ENCODE results near the gene KRT33B. TPM values are rescaled to one million over a fixed set of nuclear protein-coding genes. Genes with fewer than 3 reads are reported as not detected.
"Not testable (repeated sequence)": the region's sequence is repeated elsewhere in the genome, so short reads cannot be mapped to it uniquely, and the experiment has no call there.

The KRT33B gene
- total RNA-seq, 1 experiment from 2014 or later: not detected

GRCh38 chr17:41396996-41397660 is 27.5 kb upstream of the KRT33B start, which contains the start of gene KRT31:
KRT31 (minus strand) TSS chr17:41397608; CDS start chr17:41397539, 69 bp downstream.
- POLR2A ChIA-PET: no interaction called here
- Mint-ChIP-seq H3K9me3 (ENCODE audit: unreplicated experiment) (no peaks in the 10 kb centered on the region), H3K27ac (ENCODE audit: unreplicated experiment) (no peak within 1 kb of the TSS), H3K36me3 (ENCODE audit: insufficient read depth, unreplicated experiment) (no peaks in the 10 kb centered on the region), H3K4me1 (ENCODE audit: low read depth, unreplicated experiment) (no peaks in the 10 kb centered on the region), H3K27me3 (ENCODE audit: insufficient read depth, unreplicated experiment) (no peaks in the 10 kb centered on the region), H3K4me3 (ENCODE audit: unreplicated experiment) (no peak within 1 kb of the TSS)
- intact Hi-C loops (cut with micrococcal nuclease; ENCODE audit: unreplicated experiment): no loop called here
- H3K27me3 ChIP-seq (replicated peaks; ENCODE audit: control insufficient read depth, insufficient read depth, low read length): no peaks in the 10 kb centered on the region
- no TSS peak for BruUV-seq (replicated peaks)
- no peak for TF ChIP-seq CTCF (IDR thresholded peaks at IDR 0.05; ENCODE audit: insufficient read depth in 1 of 2, low read depth in 1 of 2, low read length in 1 of 2, severe bottlenecking in 1 of 2, unreplicated experiment in 1 of 2)
- no peaks in the 10 kb centered on the region for H3K36me3 ChIP-seq (ENCODE audit: control insufficient read depth, insufficient read depth, low read length)
- no peaks in the 10 kb centered on the region for H3K9me3 ChIP-seq
- no peak within 1 kb of the TSS for H3K4me3 ChIP-seq (ENCODE audit: low read depth, low read length)
- no peaks in the 10 kb centered on the region for H3K4me1 ChIP-seq
- CTCF ChIA-PET: no interaction called here
- no peak for DNase-seq

- Histone ChIP-seq H3K4me1 (peaks cover 3% of the 10 kb centered on the region; the same call in 1 of the 2 replicates), H3K9me3 (no peaks in the 10 kb centered on the region), H3K27me3 (replicated peaks; ENCODE audit: control insufficient read depth, insufficient read depth, low read length) (no peaks in the 10 kb centered on the region), H3K4me3 (ENCODE audit: low read depth, low read length) (no peak overlapping the region), H3K36me3 (ENCODE audit: control insufficient read depth, insufficient read depth, low read length) (no peaks in the 10 kb centered on the region)
- no peaks in the 10 kb centered on the region for H3K4me1 Mint-ChIP-seq (ENCODE audit: low read depth, unreplicated experiment)
- DNase-seq: no peak
- intact Hi-C loops (cut with micrococcal nuclease; ENCODE audit: unreplicated experiment): no loop called here
- ChIA-PET POLR2A (no interaction called here), CTCF (interaction anchor here (0.7 kb wide), 1 partner anchor 268 kb away, joined by 7 read pairs; no protein-coding TSS in a partner anchor)
- no peaks in the 10 kb centered on the region for H3K36me3 Mint-ChIP-seq (ENCODE audit: insufficient read depth, unreplicated experiment)
- no peaks in the 10 kb centered on the region for H3K9me3 Mint-ChIP-seq (ENCODE audit: unreplicated experiment)
- TF ChIP-seq CTCF (IDR thresholded peaks at IDR 0.05; ENCODE audit: insufficient read depth in 1 of 2, low read depth in 1 of 2, low read length in 1 of 2, severe bottlenecking in 1 of 2, unreplicated experiment in 1 of 2): no peak
- no peak overlapping the region for H3K4me3 Mint-ChIP-seq (ENCODE audit: unreplicated experiment)
- H3K27me3 Mint-ChIP-seq (ENCODE audit: insufficient read depth, unreplicated experiment): no peaks in the 10 kb centered on the region
- H3K27ac Mint-ChIP-seq (ENCODE audit: unreplicated experiment): no peak overlapping the region
- BruUV-seq (replicated peaks): no TSS peak
Observed at GRCh38 chr17:41396340-41396739, 26.7 kb upstream of the KRT33B start.

- H3K27me3 Mint-ChIP-seq (ENCODE audit: insufficient read depth, unreplicated experiment): no peaks in the 10 kb centered on the region
- ChIA-PET CTCF (no interaction called here), POLR2A (no interaction called here)
- H3K36me3 Mint-ChIP-seq (ENCODE audit: insufficient read depth, unreplicated experiment): no peaks in the 10 kb centered on the region
- H3K36me3 ChIP-seq (ENCODE audit: control insufficient read depth, insufficient read depth, low read length): no peaks in the 10 kb centered on the region
- no peak for DNase-seq
- H3K9me3 ChIP-seq: no peaks in the 10 kb centered on the region
- H3K9me3 Mint-ChIP-seq (ENCODE audit: unreplicated experiment): no peaks in the 10 kb centered on the region
- H3K27ac Mint-ChIP-seq (ENCODE audit: unreplicated experiment): no peak overlapping the region
- intact Hi-C loops (cut with micrococcal nuclease; ENCODE audit: unreplicated experiment): no loop called here
- H3K4me1 ChIP-seq: peaks cover 10% of the 10 kb centered on the region
- TF ChIP-seq CTCF (IDR thresholded peaks at IDR 0.05; ENCODE audit: insufficient read depth in 1 of 2, low read depth in 1 of 2, low read length in 1 of 2, severe bottlenecking in 1 of 2, unreplicated experiment in 1 of 2): no peak
- peaks cover 3% of the 10 kb centered on the region for H3K4me1 Mint-ChIP-seq (ENCODE audit: low read depth, unreplicated experiment)
- no peak overlapping the region for H3K4me3 ChIP-seq (ENCODE audit: low read depth, low read length)
- no TSS peak for BruUV-seq (replicated peaks)
- H3K27me3 ChIP-seq (replicated peaks; ENCODE audit: control insufficient read depth, insufficient read depth, low read length): no peaks in the 10 kb centered on the region
- H3K4me3 Mint-ChIP-seq (ENCODE audit: unreplicated experiment): no peak overlapping the region
Observed at GRCh38 chr17:41395611-41396010, 26.0 kb upstream of the KRT33B start.

GRCh38 chr17:41395044-41395443 is 25.4 kb upstream of the KRT33B start:
- peaks cover 16% of the 10 kb centered on the region for H3K4me1 ChIP-seq
- H3K4me3 ChIP-seq (ENCODE audit: low read depth, low read length); H3K9me3 Mint-ChIP-seq (ENCODE audit: unreplicated experiment); POLR2A ChIA-PET; H3K27me3 Mint-ChIP-seq (ENCODE audit: insufficient read depth, unreplicated experiment); H3K9me3 ChIP-seq; H3K4me3 Mint-ChIP-seq (ENCODE audit: unreplicated experiment); H3K27me3 ChIP-seq (replicated peaks; ENCODE audit: control insufficient read depth, insufficient read depth, low read length); H3K27ac Mint-ChIP-seq (ENCODE audit: unreplicated experiment); DNase-seq; H3K4me1 Mint-ChIP-seq (ENCODE audit: low read depth, unreplicated experiment); H3K36me3 Mint-ChIP-seq (ENCODE audit: insufficient read depth, unreplicated experiment); CTCF ChIA-PET; H3K36me3 ChIP-seq (ENCODE audit: control insufficient read depth, insufficient read depth, low read length); BruUV-seq (replicated peaks); intact Hi-C loops (cut with micrococcal nuclease; ENCODE audit: unreplicated experiment): not testable (repeated sequence)
